GM12801 (cell line): ENCODE results near the gene PPBP.

Source experiments
- CTCF ChIP-seq: IDR thresholded peaks from one replicate; pipeline ENCODE4 v1.5.1; 2011; ENCODE audit warnings: control low read depth; ENCODE audit not compliant: insufficient read length; ENCODE audit errors: extremely low read depth

Gene PPBP

GRCh38 chr4:73947239-73947985, 40.6 kb downstream of the PPBP start:
- TF ChIP-seq CTCF: no peak

- TF ChIP-seq CTCF: no peak
Measured at GRCh38 chr4:73945674-73946449, 42.1 kb downstream of the PPBP start.

- no peak for TF ChIP-seq CTCF
Measured at GRCh38 chr4:73945140-73945539, 42.9 kb downstream of the PPBP start.

GRCh38 chr4:73944061-73944875, 43.7 kb downstream of the PPBP start:
- no peak for TF ChIP-seq CTCF

GRCh38 chr4:73943555-73943954, 44.4 kb downstream of the PPBP start:
- no peak for TF ChIP-seq CTCF

GRCh38 chr4:73936969-73937368, 51.0 kb downstream of the PPBP start:
- TF ChIP-seq CTCF: no peak
